ACC112 (cell line): Measurements from ENCODE around the gene LPO.

ENCODE experiments used
- H2AFZ ChIP-seq: fragments of 200-600 bp; sonication (generic); one replicate; pipeline ENCODE4 v1.6.0; 2017; ENCODE audit warnings: antibody characterized with exemption, low read length; ENCODE audit not compliant: unreplicated experiment
- H3K27ac ChIP-seq: fragments of 200-600 bp; sonication (generic); 2 replicates; pipeline ENCODE4 v1.5.1; 2014; ENCODE audit warnings: low read depth, mild to moderate bottlenecking, antibody characterized with exemption, low read length, moderate library complexity
- H3K27me3 ChIP-seq: fragments of 200-600 bp; sonication (generic); 2 replicates; pipeline ENCODE4 v1.6.1; 2014; ENCODE audit warnings: mild to moderate bottlenecking, antibody characterized with exemption, low read length, moderate library complexity, mixed read lengths; ENCODE audit not compliant: insufficient read depth
- H3K36me3 ChIP-seq: fragments of 200-600 bp; sonication (generic); 2 replicates; pipeline ENCODE4 v1.6.1; 2016; ENCODE audit warnings: mild to moderate bottlenecking, antibody characterized with exemption, low read length, moderate library complexity, mixed read lengths; ENCODE audit not compliant: insufficient read depth
- H3K4me1 ChIP-seq: fragments of 200-600 bp; sonication (generic); one replicate; pipeline ENCODE4 v1.6.1; 2016; ENCODE audit warnings: low read length, mixed read lengths; ENCODE audit not compliant: insufficient read depth, unreplicated experiment, control insufficient read depth
- H3K4me3 ChIP-seq: fragments of 200-600 bp; sonication (generic); 2 replicates; pipeline ENCODE4 v1.5.1; 2014; ENCODE audit warnings: mild to moderate bottlenecking, low read depth, low read length
- H3K79me2 ChIP-seq: fragments of 200-600 bp; sonication (generic); one replicate; pipeline ENCODE4 v1.6.0; 2016; ENCODE audit warnings: low read length; ENCODE audit not compliant: control insufficient read depth, unreplicated experiment, insufficient read depth

The LPO gene

GRCh38 chr17:58306131-58306951, 68.0 kb downstream of the LPO start:
- Histone ChIP-seq H3K4me1 (no peaks in the 10 kb centered on the region), H3K36me3 (no peaks in the 10 kb centered on the region), H3K79me2 (no peaks in the 10 kb centered on the region), H2AFZ (no peak overlapping the region), H3K4me3 (no peak overlapping the region), H3K27ac (no peak overlapping the region), H3K27me3 (peaks cover 46% of the 10 kb centered on the region)

- H3K27me3 ChIP-seq, result peaks cover 33% of the 10 kb centered on the region
- H3K4me3 ChIP-seq, result no peak overlapping the region
- no peaks in the 10 kb centered on the region for H3K79me2 ChIP-seq
- no peaks in the 10 kb centered on the region for H3K36me3 ChIP-seq
- H3K27ac ChIP-seq, result no peak overlapping the region
- no peak overlapping the region for H2AFZ ChIP-seq
- no peaks in the 10 kb centered on the region for H3K4me1 ChIP-seq
Measured at GRCh38 chr17:58307468-58308172, 69.2 kb downstream of the LPO start.

- H3K36me3 ChIP-seq, result no peaks in the 10 kb centered on the region
- no peak overlapping the region for H3K27ac ChIP-seq
- H3K79me2 ChIP-seq, result no peaks in the 10 kb centered on the region
- H2AFZ ChIP-seq, result no peak overlapping the region
- no peaks in the 10 kb centered on the region for H3K4me1 ChIP-seq
- no peak overlapping the region for H3K4me3 ChIP-seq
- peaks cover 30% of the 10 kb centered on the region for H3K27me3 ChIP-seq
Measured at GRCh38 chr17:58308173-58308984, 70.0 kb downstream of the LPO start.

- Histone ChIP-seq H3K4me1 (no peaks in the 10 kb centered on the region), H3K36me3 (no peaks in the 10 kb centered on the region), H3K27me3 (peaks cover 32% of the 10 kb centered on the region), H3K4me3 (no peak overlapping the region), H3K79me2 (no peaks in the 10 kb centered on the region), H3K27ac (no peak overlapping the region), H2AFZ (no peak overlapping the region)
Measured at GRCh38 chr17:58308985-58309917, 70.9 kb downstream of the LPO start.

- Histone ChIP-seq H3K79me2 (no peaks in the 10 kb centered on the region), H3K4me3 (no peak overlapping the region), H3K27ac (no peak overlapping the region), H3K27me3 (peaks cover 38% of the 10 kb centered on the region), H3K36me3 (no peaks in the 10 kb centered on the region), H2AFZ (no peak overlapping the region), H3K4me1 (no peaks in the 10 kb centered on the region)
Measured at GRCh38 chr17:58309918-58310259, 71.5 kb downstream of the LPO start.

- Histone ChIP-seq H3K36me3 (no peaks in the 10 kb centered on the region), H3K4me1 (no peaks in the 10 kb centered on the region), H3K27ac (no peak overlapping the region), H3K79me2 (no peaks in the 10 kb centered on the region), H3K27me3 (peaks cover 43% of the 10 kb centered on the region), H3K4me3 (no peak overlapping the region), H2AFZ (no peak overlapping the region)
Measured at GRCh38 chr17:58310511-58311428, 72.4 kb downstream of the LPO start.

- no peak overlapping the region for H2AFZ ChIP-seq
- no peak overlapping the region for H3K4me3 ChIP-seq
- no peaks in the 10 kb centered on the region for H3K79me2 ChIP-seq
- H3K4me1 ChIP-seq, result no peaks in the 10 kb centered on the region
- no peak overlapping the region for H3K27ac ChIP-seq
- H3K27me3 ChIP-seq, result peaks cover 44% of the 10 kb centered on the region
- no peaks in the 10 kb centered on the region for H3K36me3 ChIP-seq
Measured at GRCh38 chr17:58311429-58311894, 73.1 kb downstream of the LPO start.

GRCh38 chr17:58312021-58312630, 73.7 kb downstream of the LPO start:
- Histone ChIP-seq H2AFZ (no peak overlapping the region), H3K36me3 (no peaks in the 10 kb centered on the region), H3K27ac (no peak overlapping the region), H3K4me3 (no peak overlapping the region), H3K4me1 (no peaks in the 10 kb centered on the region), H3K79me2 (no peaks in the 10 kb centered on the region), H3K27me3 (peaks cover 41% of the 10 kb centered on the region)

GRCh38 chr17:58312829-58313228, 74.4 kb downstream of the LPO start:
- Histone ChIP-seq H3K79me2 (no peaks in the 10 kb centered on the region), H3K4me1 (no peaks in the 10 kb centered on the region), H3K36me3 (no peaks in the 10 kb centered on the region), H3K27ac (no peak overlapping the region), H3K27me3 (peaks cover 34% of the 10 kb centered on the region), H2AFZ (no peak overlapping the region), H3K4me3 (no peak overlapping the region)
